Measurements from ENCODE around the gene PSMB10. TPM values are rescaled to one million over a fixed set of nuclear protein-coding genes. Genes with fewer than 3 reads are reported as not detected.

The PSMB10 gene
- total RNA-seq, 1 experiment from 2014 or later, result 41.0 TPM

DNA sequence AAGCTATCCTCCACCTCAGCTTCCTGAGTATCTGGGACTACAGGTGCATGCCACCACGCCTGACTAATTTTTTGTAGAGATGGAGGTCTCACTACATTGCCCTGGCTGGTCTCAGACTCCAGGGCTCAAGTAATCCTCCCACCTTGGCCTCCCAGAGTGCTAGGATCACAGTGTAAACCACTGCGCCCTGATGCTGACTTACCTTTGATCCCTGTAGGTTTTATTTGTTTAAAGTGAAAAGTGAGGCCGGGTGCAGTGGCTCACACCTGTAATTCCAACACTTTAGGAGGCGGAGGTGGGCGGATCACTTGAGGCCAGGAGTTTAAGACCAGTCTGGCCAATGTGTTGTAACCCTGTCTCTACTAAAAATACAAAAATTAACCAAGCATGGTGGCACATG is 34.9 kb downstream of the PSMB10 start:
- POLR2A ChIA-PET, result no interaction called here
- Histone ChIP-seq H3K4me1 (ENCODE audit: control insufficient read depth in 1 of 2, insufficient read depth in 2 of 2, low read length in 2 of 2) (no peaks in the 10 kb centered on the region), H3K27ac (ENCODE audit: low read depth, low read length) (no peak overlapping the region), H3K9ac (ENCODE audit: low read length) (no peak overlapping the region), H3K4me3 (replicated peaks in 1 of 2; ENCODE audit: low read depth in 1 of 2, low read length in 2 of 2) (no peak overlapping the region), H4K20me1 (ENCODE audit: insufficient read depth) (no peaks in the 10 kb centered on the region), H3K27me3 (ENCODE audit: insufficient read depth, low read length) (no peaks in the 10 kb centered on the region), H2AFZ (ENCODE audit: low read depth, low read length, poor library complexity, severe bottlenecking) (no peak overlapping the region), H3K9me3 (ENCODE audit: control insufficient read depth in 1 of 2, insufficient read depth in 1 of 2, low read depth in 1 of 2, low read length in 2 of 2) (no peaks in the 10 kb centered on the region), H3K9me2 (ENCODE audit: insufficient read depth) (no peaks in the 10 kb centered on the region), H3K79me2 (ENCODE audit: insufficient read depth, low read length) (peaks cover 15% of the 10 kb centered on the region), H3K4me2 (ENCODE audit: low read length) (no peak overlapping the region), H3K36me3 (ENCODE audit: control insufficient read depth in 1 of 2, insufficient read depth in 2 of 2, low read length in 2 of 2) (no peaks in the 10 kb centered on the region; a peak in 1 of 4 replicates)
- intact Hi-C loops (cut with micrococcal nuclease), result no loop called here
- BruUV-seq (replicated peaks), result no TSS peak
- ATAC-seq (no peak), DNase-seq (ENCODE audit: low read depth, low spot score) (no peak)
- RAD21 ChIA-PET (ENCODE audit: low non-redundant PET in 1 of 2, low total read pairs in 2 of 2, uncharacterized antibody in 2 of 2, unreplicated experiment in 2 of 2), result no interaction called here
- CTCF ChIA-PET, result no interaction called here
- TF ChIP-seq SIN3A (IDR thresholded peaks at IDR 0.05; ENCODE audit: low read depth) (no peak), EZH2 (IDR thresholded peaks at IDR 0.05) (no peak), SRF (IDR thresholded peaks at IDR 0.05; ENCODE audit: low read depth) (no peak), EZH2phosphoT487 (IDR thresholded peaks at IDR 0.05; ENCODE audit: borderline replicate concordance) (no peak), CBX3 (IDR thresholded peaks at IDR 0.05; ENCODE audit: low read depth) (no peak), FOSL1 (IDR thresholded peaks at IDR 0.05; ENCODE audit: low read depth) (no peak), ZFX (IDR thresholded peaks at IDR 0.05) (no peak), SP1 (IDR thresholded peaks at IDR 0.05; ENCODE audit: low read depth) (no peak)
- TF ChIP-seq, protein P1, sequence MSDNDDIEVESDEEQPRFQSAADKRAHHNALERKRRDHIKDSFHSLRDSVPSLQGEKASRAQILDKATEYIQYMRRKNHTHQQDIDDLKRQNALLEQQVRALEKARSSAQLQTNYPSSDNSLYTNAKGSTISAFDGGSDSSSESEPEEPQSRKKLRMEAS (IDR thresholded peaks at IDR 0.05), result no peak
- TF ChIP-seq, protein P2, sequence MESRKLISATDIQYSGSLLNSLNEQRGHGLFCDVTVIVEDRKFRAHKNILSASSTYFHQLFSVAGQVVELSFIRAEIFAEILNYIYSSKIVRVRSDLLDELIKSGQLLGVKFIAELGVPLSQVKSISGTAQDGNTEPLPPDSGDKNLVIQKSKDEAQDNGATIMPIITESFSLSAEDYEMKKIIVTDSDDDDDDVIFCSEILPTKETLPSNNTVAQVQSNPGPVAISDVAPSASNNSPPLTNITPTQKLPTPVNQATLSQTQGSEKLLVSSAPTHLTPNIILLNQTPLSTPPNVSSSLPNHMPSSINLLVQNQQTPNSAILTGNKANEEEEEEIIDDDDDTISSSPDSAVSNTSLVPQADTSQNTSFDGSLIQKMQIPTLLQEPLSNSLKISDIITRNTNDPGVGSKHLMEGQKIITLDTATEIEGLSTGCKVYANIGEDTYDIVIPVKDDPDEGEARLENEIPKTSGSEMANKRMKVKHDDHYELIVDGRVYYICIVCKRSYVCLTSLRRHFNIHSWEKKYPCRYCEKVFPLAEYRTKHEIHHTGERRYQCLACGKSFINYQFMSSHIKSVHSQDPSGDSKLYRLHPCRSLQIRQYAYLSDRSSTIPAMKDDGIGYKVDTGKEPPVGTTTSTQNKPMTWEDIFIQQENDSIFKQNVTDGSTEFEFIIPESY (IDR thresholded peaks at IDR 0.05; ENCODE audit: extremely low read depth, insufficient replicate concordance, low read length), result no peak

DNA sequence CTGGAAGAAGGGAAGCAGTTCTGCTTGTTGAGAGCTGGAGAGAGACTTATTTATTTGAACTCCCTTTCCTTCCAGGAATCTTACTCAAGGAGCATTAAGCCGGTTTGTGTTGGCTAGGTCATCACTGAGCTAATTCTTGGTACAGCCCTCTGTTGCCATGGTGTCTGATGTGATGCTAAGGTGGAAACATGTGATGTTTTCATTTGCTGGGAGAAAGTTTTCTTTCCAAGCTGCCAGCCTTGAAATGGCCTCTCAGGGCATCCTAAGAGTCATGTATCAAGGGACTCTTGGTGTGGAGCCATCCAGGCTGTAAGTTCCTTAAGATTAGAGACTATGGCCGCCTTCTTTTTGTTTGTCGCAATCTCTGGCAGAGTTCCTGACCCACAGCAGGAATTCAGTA is 39.4 kb downstream of the PSMB10 start:
- Histone ChIP-seq H3K9ac (ENCODE audit: low read length) (no peak overlapping the region), H3K27me3 (ENCODE audit: insufficient read depth, low read length) (no peaks in the 10 kb centered on the region), H3K36me3 (ENCODE audit: control insufficient read depth in 1 of 2, insufficient read depth in 2 of 2, low read length in 2 of 2) (no peaks in the 10 kb centered on the region), H3K27ac (ENCODE audit: low read depth, low read length) (no peak overlapping the region), H2AFZ (ENCODE audit: low read depth, low read length, poor library complexity, severe bottlenecking) (no peak overlapping the region), H4K20me1 (ENCODE audit: insufficient read depth) (no peaks in the 10 kb centered on the region), H3K9me3 (ENCODE audit: control insufficient read depth in 1 of 2, insufficient read depth in 1 of 2, low read depth in 1 of 2, low read length in 2 of 2) (no peaks in the 10 kb centered on the region), H3K9me2 (ENCODE audit: insufficient read depth) (no peaks in the 10 kb centered on the region), H3K79me2 (ENCODE audit: insufficient read depth, low read length) (peaks cover 48% of the 10 kb centered on the region), H3K4me3 (replicated peaks in 1 of 2; ENCODE audit: low read depth in 1 of 2, low read length in 2 of 2) (no peak overlapping the region), H3K4me2 (ENCODE audit: low read length) (no peak overlapping the region), H3K4me1 (ENCODE audit: control insufficient read depth in 1 of 2, insufficient read depth in 2 of 2, low read length in 2 of 2) (peaks cover 13% of the 10 kb centered on the region in 2 experiments)
- ChIA-PET POLR2A (no interaction called here), CTCF (no interaction called here), RAD21 (ENCODE audit: low non-redundant PET in 1 of 2, low total read pairs in 2 of 2, uncharacterized antibody in 2 of 2, unreplicated experiment in 2 of 2) (no interaction called here)
- DNase-seq (ENCODE audit: low read depth, low spot score) (no peak), ATAC-seq (no peak)
- TF ChIP-seq SRF (IDR thresholded peaks at IDR 0.05; ENCODE audit: low read depth) (no peak), POLR2A (IDR thresholded peaks at IDR 0.05; ENCODE audit: borderline replicate concordance, extremely low read depth, insufficient read depth, insufficient read length) (no peak), EGR1 (IDR thresholded peaks at IDR 0.05; ENCODE audit: low read depth) (no peak), JUND (IDR thresholded peaks at IDR 0.05) (no peak), TCF7L2 (IDR thresholded peaks at IDR 0.05; ENCODE audit: borderline replicate concordance, extremely low read depth, insufficient read depth, insufficient read length) (no peak)
- TF ChIP-seq, protein P2 (IDR thresholded peaks at IDR 0.05; ENCODE audit: extremely low read depth, insufficient replicate concordance, low read length), result no peak
- BruUV-seq (replicated peaks), result no TSS peak
- intact Hi-C loops (cut with micrococcal nuclease), result no loop called here

Measured in HCT116 (cell line).